Duodenal mucosa (tissue), 2 donors: ENCODE results near the gene EP400.
"Not testable (repeated sequence)": the region's sequence is repeated elsewhere in the genome, so short reads cannot be mapped to it uniquely, and the experiment has no call there.

Experiments used
- H3K27ac ChIP-seq: one replicate; pipeline ENCODE4 v1.7.0; 2013; ENCODE audit warnings: low read depth, low read length
- H3K27me3 ChIP-seq, 2 donors: one replicate each; pipeline ENCODE4 v1.7.0; 2013; ENCODE audit warnings: low read length in 2 of 2, control low read depth in 1 of 2; ENCODE audit not compliant: insufficient read depth in 2 of 2, control insufficient read depth in 1 of 2
- H3K36me3 ChIP-seq, 2 donors: one replicate each; pipeline ENCODE4 v1.7.0; 2013; ENCODE audit warnings: low read length in 2 of 2, control low read depth in 1 of 2; ENCODE audit not compliant: insufficient read depth in 2 of 2, control insufficient read depth in 1 of 2
- H3K4me1 ChIP-seq, 2 donors: one replicate each; pipeline ENCODE4 v1.7.0; 2013; ENCODE audit warnings: low read length in 2 of 2, control low read depth in 1 of 2; ENCODE audit not compliant: insufficient read depth in 2 of 2, control insufficient read depth in 1 of 2
- H3K4me3 ChIP-seq, 2 donors: one replicate each; pipeline ENCODE4 v1.7.0; 2013; ENCODE audit warnings: low read length in 2 of 2, low read depth in 1 of 2
- H3K9ac ChIP-seq, 2 donors: one replicate each; pipeline ENCODE4 v1.7.0; 2013; ENCODE audit warnings: low read length in 2 of 2, low read depth in 1 of 2
- H3K9me3 ChIP-seq, 2 donors: one replicate each; pipeline ENCODE4 v1.7.0; 2013; ENCODE audit warnings: low read length in 2 of 2, control low read depth in 1 of 2; ENCODE audit not compliant: control insufficient read depth in 1 of 2

Gene EP400

DNA sequence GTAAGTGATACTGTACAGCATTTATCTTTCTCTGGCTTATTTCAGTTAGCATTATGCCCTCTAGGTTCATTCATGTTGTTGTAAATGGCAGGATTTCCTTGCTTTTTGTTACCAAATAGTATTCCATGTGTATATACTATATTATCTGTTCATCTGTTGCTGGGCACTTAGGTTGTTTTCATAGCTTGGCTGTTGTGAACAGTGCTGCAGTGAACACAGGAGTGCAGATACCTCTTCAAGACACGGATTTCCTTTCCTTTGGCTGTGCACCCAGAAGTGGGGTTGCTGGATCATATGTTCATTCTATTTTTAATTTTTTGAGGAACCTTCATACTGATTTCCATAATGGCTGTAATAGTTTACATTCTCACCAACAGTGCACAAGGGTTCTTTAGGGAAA is 21.5 kb downstream of the EP400 start:
- Histone ChIP-seq H3K36me3 (no peaks in the 10 kb centered on the region), H3K9me3 (no peaks in the 10 kb centered on the region), H3K27me3 (no peaks in the 10 kb centered on the region), H3K4me1 (no peaks in the 10 kb centered on the region), H3K9ac (no peak overlapping the region), H3K27ac (no peak overlapping the region), H3K4me3 (no peak overlapping the region)

DNA sequence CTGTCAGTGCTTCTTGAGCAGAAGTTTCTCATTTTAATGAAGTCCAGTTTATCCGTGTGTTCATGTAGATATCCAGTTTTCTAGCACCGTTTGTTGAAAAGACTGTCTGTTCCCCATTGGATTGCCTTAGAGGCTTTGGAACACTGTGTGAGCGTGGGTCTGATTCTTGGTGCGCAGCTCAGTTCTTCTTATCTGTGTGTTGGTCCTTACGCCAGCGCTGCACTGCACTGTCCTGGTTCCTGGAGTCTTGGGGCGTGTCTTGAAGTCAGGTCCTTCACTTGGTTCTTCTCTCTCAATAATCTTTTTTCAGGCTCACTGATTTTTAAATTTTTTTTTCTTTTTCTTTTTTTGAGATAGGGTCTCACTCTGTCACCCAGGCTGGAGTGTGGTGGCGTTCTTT is 25.5 kb downstream of the EP400 start:
- no peaks in the 10 kb centered on the region for H3K4me1 ChIP-seq
- peaks cover 8 to 9% of the 10 kb centered on the region in 2 donors for H3K36me3 ChIP-seq
- H3K9ac ChIP-seq = no peak overlapping the region
- H3K27ac ChIP-seq = no peak overlapping the region
- no peaks in the 10 kb centered on the region for H3K9me3 ChIP-seq
- no peaks in the 10 kb centered on the region for H3K27me3 ChIP-seq
- H3K4me3 ChIP-seq = no peak overlapping the region

DNA sequence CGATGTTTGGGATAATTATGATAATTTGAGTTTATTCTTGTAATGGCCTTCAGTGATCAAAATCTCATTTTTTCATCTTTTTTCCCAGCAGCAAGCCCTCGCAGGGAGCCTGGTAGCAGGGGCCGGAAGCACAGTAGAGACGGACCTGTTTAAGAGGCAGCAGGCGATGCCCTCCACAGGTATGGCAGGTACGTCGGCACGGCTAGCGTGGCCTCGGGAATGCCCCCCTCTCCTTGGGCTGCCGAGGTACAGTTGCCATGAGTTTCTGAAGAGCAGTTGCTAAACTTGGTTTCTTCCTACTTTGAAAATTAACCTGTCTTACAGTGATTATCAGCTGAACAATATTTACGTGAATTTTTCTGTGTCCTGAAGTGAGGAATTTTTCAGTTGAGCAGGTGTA is 29.9 kb downstream of the EP400 start:
- Histone ChIP-seq H3K9ac (no peak overlapping the region), H3K27me3 (no peaks in the 10 kb centered on the region), H3K4me1 (no peaks in the 10 kb centered on the region), H3K36me3 (peaks cover 19 to 38% of the 10 kb centered on the region in 2 donors), H3K27ac (no peak overlapping the region), H3K9me3 (no peaks in the 10 kb centered on the region), H3K4me3 (no peak overlapping the region)

DNA sequence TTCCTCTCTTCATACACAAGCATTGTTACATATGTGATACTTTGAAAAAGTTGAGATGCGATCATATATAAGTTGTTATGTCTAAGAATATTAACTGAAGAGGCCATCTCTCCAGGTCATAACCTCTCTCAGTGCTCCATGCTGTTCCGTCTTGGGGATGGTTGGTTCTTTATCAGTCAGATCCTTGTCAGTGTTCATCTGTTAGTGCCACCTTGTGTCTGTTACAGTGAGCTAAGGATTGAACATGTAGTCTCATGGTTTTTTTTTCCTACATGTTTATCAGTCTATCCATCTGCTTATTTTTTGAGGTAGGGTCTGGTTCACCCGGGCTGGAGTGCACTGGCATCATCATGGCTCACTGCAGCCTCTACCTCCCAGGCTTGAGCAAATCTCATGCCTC is 30.5 kb downstream of the EP400 start:
- no peaks in the 10 kb centered on the region for H3K4me1 ChIP-seq

DNA sequence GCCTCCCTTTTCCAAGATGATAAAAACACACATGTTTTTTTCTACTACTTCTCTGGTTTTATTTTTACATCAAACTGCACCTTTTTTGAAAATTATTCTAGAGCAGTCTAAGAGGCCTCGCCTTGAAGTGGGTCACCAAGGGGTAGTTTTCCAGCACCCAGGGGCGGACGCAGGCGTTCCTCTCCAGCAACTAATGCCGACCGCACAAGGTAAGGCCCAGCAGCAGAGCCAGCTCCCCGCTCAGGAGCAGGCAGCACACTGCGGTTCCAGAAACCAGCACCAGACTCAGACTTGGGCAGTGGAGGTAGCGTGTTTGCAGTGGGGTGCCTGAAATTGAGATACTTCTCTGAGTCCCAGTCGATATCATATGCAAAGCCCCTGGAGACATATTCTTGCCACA is 31.6 kb downstream of the EP400 start:
- Histone ChIP-seq H3K9ac (no peak overlapping the region), H3K4me1 (no peaks in the 10 kb centered on the region), H3K27ac (no peak overlapping the region), H3K4me3 (no peak overlapping the region), H3K36me3 (peaks cover 19 to 51% of the 10 kb centered on the region in 2 donors), H3K9me3 (no peaks in the 10 kb centered on the region), H3K27me3 (no peaks in the 10 kb centered on the region)

More for the DNA sequence above, 30.5 kb downstream of the EP400 start:
- Histone ChIP-seq H3K9ac (no peak overlapping the region), H3K27ac (no peak overlapping the region), H3K27me3 (no peaks in the 10 kb centered on the region), H3K4me3 (no peak overlapping the region), H3K9me3 (no peaks in the 10 kb centered on the region), H3K36me3 (peaks cover 19 to 42% of the 10 kb centered on the region in 2 donors)

DNA sequence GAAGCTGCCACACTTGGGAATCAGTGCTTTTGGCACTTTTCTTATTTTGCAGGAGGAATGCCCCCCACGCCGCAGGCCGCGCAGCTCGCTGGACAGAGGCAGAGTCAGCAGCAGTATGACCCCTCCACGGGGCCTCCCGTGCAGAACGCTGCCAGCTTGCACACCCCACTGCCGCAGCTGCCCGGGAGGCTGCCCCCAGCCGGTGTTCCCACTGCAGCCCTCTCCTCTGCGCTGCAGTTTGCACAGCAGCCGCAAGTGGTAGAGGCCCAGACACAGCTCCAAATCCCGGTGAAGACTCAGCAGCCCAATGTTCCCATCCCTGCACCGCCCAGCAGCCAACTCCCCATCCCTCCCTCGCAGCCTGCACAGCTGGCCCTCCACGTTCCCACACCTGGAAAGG is 32.3 kb downstream of the EP400 start:
- H3K4me1 ChIP-seq = no peaks in the 10 kb centered on the region
- H3K4me3 ChIP-seq = no peak overlapping the region
- no peak overlapping the region for H3K27ac ChIP-seq
- H3K27me3 ChIP-seq = no peaks in the 10 kb centered on the region
- H3K9ac ChIP-seq = no peak overlapping the region
- peaks cover 20 to 57% of the 10 kb centered on the region in 2 donors for H3K36me3 ChIP-seq
- H3K9me3 ChIP-seq = no peaks in the 10 kb centered on the region

DNA sequence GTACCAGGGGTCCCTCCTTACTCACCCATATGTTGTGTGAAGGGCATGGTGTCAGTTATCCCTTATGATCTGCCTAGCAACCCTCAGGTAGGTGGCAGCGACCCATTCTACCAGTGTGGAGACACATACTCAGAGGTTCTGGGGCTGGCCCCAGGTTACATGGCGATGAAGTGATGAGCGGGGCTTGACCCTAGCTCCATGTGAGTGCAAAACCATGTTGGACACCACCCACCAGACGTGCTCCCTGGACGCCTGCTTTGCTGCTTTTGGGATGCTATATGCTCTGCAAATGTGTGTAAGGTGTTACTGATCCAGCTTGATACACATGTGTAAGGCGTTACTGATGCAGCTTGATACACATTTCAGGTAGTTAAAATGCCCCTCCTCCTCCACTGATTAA is 33.3 kb downstream of the EP400 start:
- H3K27me3 ChIP-seq = no peaks in the 10 kb centered on the region
- H3K36me3 ChIP-seq = peaks cover 21 to 67% of the 10 kb centered on the region in 2 donors
- no peak overlapping the region for H3K27ac ChIP-seq
- no peak overlapping the region for H3K4me3 ChIP-seq
- no peaks in the 10 kb centered on the region for H3K9me3 ChIP-seq
- H3K9ac ChIP-seq = no peak overlapping the region
- H3K4me1 ChIP-seq = no peaks in the 10 kb centered on the region

DNA sequence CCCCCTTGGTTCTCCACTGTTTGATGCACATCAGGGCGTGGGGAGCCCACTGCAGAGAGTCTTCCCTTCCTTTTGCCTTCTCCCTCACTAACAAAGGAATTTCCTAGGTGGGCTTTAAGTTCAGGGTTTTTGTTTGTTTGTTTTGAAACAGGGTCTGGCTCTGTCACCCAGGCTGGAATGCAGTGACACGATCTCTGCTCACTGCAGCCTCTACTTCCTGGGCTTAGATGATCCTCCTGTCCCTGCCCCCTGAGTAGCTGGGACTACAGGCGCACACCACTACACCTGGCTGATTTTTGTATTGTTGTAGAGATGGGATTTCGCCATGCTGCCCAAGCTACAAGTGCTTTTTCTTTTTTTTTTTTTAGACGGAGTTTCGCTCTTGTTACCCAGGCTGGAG is 33.8 kb downstream of the EP400 start:
- H3K36me3 ChIP-seq = peaks cover 22 to 73% of the 10 kb centered on the region in 2 donors

DNA sequence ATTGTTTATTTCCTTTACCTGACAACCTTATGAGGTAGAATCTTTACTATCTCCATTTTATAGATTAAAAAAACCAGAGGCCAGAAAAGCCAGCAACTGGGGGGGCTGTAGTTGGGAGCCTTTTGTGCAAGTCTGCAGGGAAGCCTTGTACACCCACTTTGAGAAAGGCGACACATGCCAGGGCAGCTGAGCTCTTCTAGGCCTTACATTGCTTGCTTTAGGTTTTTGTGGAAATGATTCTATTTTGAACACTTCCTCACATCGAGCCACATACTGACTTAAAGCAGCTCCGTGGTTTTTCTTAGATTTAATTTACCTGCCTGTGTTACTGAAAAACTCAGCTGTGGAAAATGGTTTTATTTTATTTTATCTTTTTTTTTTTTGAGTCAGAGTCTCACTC is 34.6 kb downstream of the EP400 start:
- Histone ChIP-seq H3K36me3 (peaks cover 26 to 80% of the 10 kb centered on the region in 2 donors), H3K4me3 (no peak overlapping the region), H3K9me3 (no peaks in the 10 kb centered on the region), H3K9ac (no peak overlapping the region), H3K27ac (no peak overlapping the region), H3K4me1 (no peaks in the 10 kb centered on the region), H3K27me3 (no peaks in the 10 kb centered on the region)

More for the DNA sequence above, 33.8 kb downstream of the EP400 start:
- no peaks in the 10 kb centered on the region for H3K9me3 ChIP-seq
- H3K4me1 ChIP-seq = no peaks in the 10 kb centered on the region
- no peaks in the 10 kb centered on the region for H3K27me3 ChIP-seq
- no peak overlapping the region for H3K9ac ChIP-seq
- no peak overlapping the region for H3K4me3 ChIP-seq
- H3K27ac ChIP-seq = no peak overlapping the region

DNA sequence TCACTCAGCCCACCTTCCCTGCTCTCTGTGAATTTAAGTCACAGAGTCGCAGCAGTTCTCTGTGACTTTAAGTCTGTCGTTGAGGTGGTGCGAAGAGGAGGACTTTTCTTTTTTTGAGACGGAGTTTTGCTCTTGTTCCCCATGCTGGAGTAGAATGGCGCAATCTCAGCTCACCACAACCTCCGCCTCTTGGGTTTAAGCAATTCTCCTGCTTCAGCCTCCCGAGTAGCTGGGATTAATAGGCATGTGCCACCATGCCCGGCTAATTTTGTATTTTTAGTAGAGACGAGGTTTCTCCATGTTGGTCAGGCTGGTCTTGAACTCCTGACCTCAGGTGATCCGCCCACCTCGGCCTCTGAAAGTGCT is 35.8 kb downstream of the EP400 start:
- not testable (repeated sequence) for H3K4me1 ChIP-seq, H3K9me3 ChIP-seq, H3K9ac ChIP-seq, H3K27ac ChIP-seq, H3K4me3 ChIP-seq, H3K27me3 ChIP-seq
- peaks cover 31 to 78% of the 10 kb centered on the region in 2 donors for H3K36me3 ChIP-seq

DNA sequence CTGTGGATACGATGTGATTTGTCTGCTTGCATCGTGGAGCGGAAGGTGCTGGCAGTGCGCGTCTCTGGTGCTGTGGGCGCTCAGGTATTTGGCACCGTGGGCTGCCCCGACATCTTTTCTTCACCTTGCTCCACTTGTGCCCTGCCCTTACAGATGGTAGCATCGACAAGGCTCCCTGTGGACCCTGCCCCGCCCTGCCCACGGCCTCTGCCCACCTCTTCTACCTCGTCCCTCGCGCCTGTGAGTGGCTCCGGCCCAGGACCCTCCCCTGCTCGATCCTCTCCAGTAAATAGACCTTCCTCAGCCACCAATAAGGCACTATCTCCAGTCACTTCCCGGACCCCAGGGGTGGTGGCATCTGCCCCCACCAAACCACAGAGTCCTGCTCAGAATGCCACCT is 36.6 kb downstream of the EP400 start:
- Histone ChIP-seq H3K4me3 (no peak overlapping the region), H3K9ac (no peak overlapping the region), H3K9me3 (no peaks in the 10 kb centered on the region), H3K4me1 (no peaks in the 10 kb centered on the region), H3K36me3 (peaks cover 37 to 79% of the 10 kb centered on the region in 2 donors), H3K27ac (no peak overlapping the region), H3K27me3 (no peaks in the 10 kb centered on the region)
